Retinal pigment epithelial cell (primary cell): ENCODE results near the gene ACYP1.

Experiments used
- DNase-seq: peaks from one replicate; pipeline ENCODE4 v3.0.0-alpha.2; 2010; ENCODE audit warnings: low read depth
- H3K4me3 ChIP-seq: 2 replicates; pipeline ENCODE4 v1.5.1; 2011; ENCODE audit warnings: mild to moderate bottlenecking, low read length, control low read depth, moderate library complexity
- TF ChIP-seq, protein P1 (sequence below): conservative IDR thresholded peaks from 2 replicates; pipeline ENCODE4 v1.5.1; 2011; ENCODE audit warnings: low read depth, low read length, control low read depth, inconsistent platforms

The ACYP1 gene

GRCh38 chr14:75044322-75044721 is 19.5 kb downstream of the ACYP1 start:
- DNase-seq = peak; percentile 47
- no peak overlapping the region for H3K4me3 ChIP-seq
- TF ChIP-seq, protein P1, sequence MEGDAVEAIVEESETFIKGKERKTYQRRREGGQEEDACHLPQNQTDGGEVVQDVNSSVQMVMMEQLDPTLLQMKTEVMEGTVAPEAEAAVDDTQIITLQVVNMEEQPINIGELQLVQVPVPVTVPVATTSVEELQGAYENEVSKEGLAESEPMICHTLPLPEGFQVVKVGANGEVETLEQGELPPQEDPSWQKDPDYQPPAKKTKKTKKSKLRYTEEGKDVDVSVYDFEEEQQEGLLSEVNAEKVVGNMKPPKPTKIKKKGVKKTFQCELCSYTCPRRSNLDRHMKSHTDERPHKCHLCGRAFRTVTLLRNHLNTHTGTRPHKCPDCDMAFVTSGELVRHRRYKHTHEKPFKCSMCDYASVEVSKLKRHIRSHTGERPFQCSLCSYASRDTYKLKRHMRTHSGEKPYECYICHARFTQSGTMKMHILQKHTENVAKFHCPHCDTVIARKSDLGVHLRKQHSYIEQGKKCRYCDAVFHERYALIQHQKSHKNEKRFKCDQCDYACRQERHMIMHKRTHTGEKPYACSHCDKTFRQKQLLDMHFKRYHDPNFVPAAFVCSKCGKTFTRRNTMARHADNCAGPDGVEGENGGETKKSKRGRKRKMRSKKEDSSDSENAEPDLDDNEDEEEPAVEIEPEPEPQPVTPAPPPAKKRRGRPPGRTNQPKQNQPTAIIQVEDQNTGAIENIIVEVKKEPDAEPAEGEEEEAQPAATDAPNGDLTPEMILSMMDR = no peak

DNA sequence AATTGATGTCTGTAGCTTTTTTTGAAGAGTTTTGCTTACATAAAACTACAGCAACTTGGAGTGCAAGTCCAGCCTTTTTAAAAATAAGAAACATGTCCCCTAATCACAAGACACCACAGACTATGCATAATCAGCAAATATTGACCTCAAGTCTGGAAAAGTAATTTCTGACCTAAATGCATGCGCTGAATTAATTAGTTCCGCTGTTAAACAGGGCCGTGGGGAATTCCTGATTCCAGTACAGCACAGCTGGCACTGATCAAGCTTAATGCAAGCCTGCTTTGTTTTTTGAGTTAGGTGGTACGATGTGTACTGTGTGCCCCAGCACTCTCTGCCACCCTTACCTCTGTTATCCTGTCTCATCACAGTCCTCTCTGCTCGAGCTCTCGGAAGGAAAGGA is 21.8 kb downstream of the ACYP1 start:
- DNase-seq = no peak
- H3K4me3 ChIP-seq = no peak overlapping the region
- TF ChIP-seq, protein P1 = no peak

DNA sequence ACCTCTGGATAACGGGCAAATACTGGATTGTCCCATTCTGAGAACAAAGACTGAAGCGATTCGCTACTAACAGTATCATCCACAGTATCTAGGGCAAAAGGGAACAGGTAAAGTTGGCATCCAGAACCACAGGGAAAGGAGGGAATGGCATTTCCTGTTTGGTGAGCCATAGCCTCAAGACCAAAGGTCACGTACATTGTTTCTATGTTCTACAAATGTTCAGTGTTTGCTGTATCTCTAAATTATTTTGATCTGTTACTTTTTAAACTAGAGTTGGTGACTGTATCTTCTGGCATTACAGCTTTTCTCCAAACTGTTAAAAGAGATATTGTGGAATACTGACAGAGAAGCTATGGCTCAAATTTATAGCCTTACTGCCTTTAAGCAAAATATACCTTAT is 22.2 kb downstream of the ACYP1 start:
- H3K4me3 ChIP-seq = no peak overlapping the region
- DNase-seq = no peak

DNA sequence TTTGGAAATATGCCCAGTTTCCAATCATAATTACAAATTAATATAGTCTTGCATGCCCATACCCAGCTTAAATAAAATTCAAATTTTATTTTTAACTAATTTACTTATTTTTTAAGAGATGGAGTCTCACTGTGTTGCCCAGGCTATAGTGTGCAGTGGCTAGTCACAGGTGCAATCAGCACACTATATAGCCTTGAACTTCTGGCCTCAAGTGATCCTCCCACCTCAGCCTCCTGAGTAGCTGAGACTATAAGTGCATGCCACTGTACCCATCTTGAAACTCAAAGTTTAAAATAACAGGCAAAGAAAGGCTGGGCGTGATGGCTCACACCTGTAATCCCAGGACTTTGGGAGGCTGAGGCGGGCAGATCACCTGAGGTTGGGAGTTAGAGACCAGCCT is 22.9 kb downstream of the ACYP1 start:
- TF ChIP-seq, protein P1 = no peak
- H3K4me3 ChIP-seq = no peak overlapping the region
- DNase-seq = no peak

More for the DNA sequence above, 22.2 kb downstream of the ACYP1 start:
- TF ChIP-seq, protein P1 = no peak

GRCh38 chr14:75040507-75040906 is 23.3 kb downstream of the ACYP1 start:
- no peak for DNase-seq
- TF ChIP-seq, protein P1 = no peak
- no peak overlapping the region for H3K4me3 ChIP-seq

GRCh38 chr14:75032939-75033338 is 30.9 kb downstream of the ACYP1 start:
- DNase-seq = no peak
- H3K4me3 ChIP-seq = no peak overlapping the region
- TF ChIP-seq, protein P1 = no peak

- H3K4me3 ChIP-seq = no peak overlapping the region
- TF ChIP-seq, protein P1 = no peak
- no peak for DNase-seq
These were observed 33.7 kb downstream of the ACYP1 start for GRCh38 chr14:75030147-75030546.
